H9 (cell line): Measurements from ENCODE around the gene MRTFA. TPM values are rescaled to one million over a fixed set of nuclear protein-coding genes. Genes with fewer than 3 reads are reported as not detected.

Source experiments
- DNase-seq: peaks from one replicate; pipeline ENCODE4 v3.0.0-alpha.2; 2017
- H2AFZ ChIP-seq: one replicate; pipeline ENCODE4 v1.6.1; 2013; ENCODE audit warnings: mild to moderate bottlenecking, low read length, control low read depth, moderate library complexity
- H2AK5ac ChIP-seq: 2 replicates; pipeline ENCODE4 v1.6.1; 2013; ENCODE audit warnings: low read length, control low read depth, mixed read lengths; ENCODE audit not compliant: insufficient read length
- H2BK120ac ChIP-seq: one replicate; pipeline ENCODE4 v1.6.1; 2013; ENCODE audit warnings: low read depth, mild to moderate bottlenecking, low read length, control low read depth, inconsistent platforms; ENCODE audit not compliant: poor library complexity, severe bottlenecking
- H2BK12ac ChIP-seq: 2 replicates; pipeline ENCODE4 v1.6.1; 2013; ENCODE audit warnings: low read length, control low read depth, mixed read lengths, low read depth; ENCODE audit not compliant: insufficient read length
- H2BK15ac ChIP-seq: 2 replicates; pipeline ENCODE4 v1.6.1; 2013; ENCODE audit warnings: low read depth, low read length, control low read depth
- H2BK20ac ChIP-seq: one replicate; pipeline ENCODE4 v1.6.1; 2013; ENCODE audit warnings: low read depth, mild to moderate bottlenecking, low read length, control low read depth, inconsistent platforms; ENCODE audit not compliant: poor library complexity, severe bottlenecking
- H2BK5ac ChIP-seq: 2 replicates; pipeline ENCODE4 v1.6.1; 2013; ENCODE audit warnings: low read length, control low read depth, mixed read lengths; ENCODE audit not compliant: insufficient read length
- H3K14ac ChIP-seq: 2 replicates; pipeline ENCODE4 v1.6.1; 2013; ENCODE audit warnings: low read length, control low read depth; ENCODE audit not compliant: insufficient read depth
- H3K18ac ChIP-seq: 2 replicates; pipeline ENCODE4 v1.6.1; 2013; ENCODE audit warnings: low read depth, mild to moderate bottlenecking, mixed read lengths, low read length, control low read depth; ENCODE audit not compliant: insufficient read length
- H3K23ac ChIP-seq: 2 replicates; pipeline ENCODE4 v1.6.1; 2013; ENCODE audit warnings: low read length, control low read depth, mixed read lengths, low read depth; ENCODE audit not compliant: insufficient read length
- H3K23me2 ChIP-seq: 2 replicates; pipeline ENCODE4 v1.6.1; 2013; ENCODE audit warnings: low read depth, mild to moderate bottlenecking, mixed read lengths, low read length, control low read depth; ENCODE audit not compliant: insufficient read length, poor library complexity, severe bottlenecking
- H3K27ac ChIP-seq: 2 replicates; pipeline ENCODE4 v1.5.1; 2013; ENCODE audit warnings: low read length, control low read depth, mixed read lengths, low read depth; ENCODE audit not compliant: insufficient read length
- H3K27me3 ChIP-seq: 2 replicates; pipeline ENCODE4 v1.6.1; 2013; ENCODE audit warnings: low read length, control low read depth, inconsistent platforms; ENCODE audit not compliant: insufficient read depth
- H3K4ac ChIP-seq: 2 replicates; pipeline ENCODE4 v1.6.1; 2013; ENCODE audit warnings: low read depth, mild to moderate bottlenecking, control low read depth, inconsistent platforms, low read length, moderate library complexity
- H3K4me1 ChIP-seq: 2 replicates; pipeline ENCODE4 v1.6.1; 2013; ENCODE audit warnings: low read length, control low read depth, inconsistent platforms; ENCODE audit not compliant: insufficient read depth
- H3K4me2 ChIP-seq: 2 replicates; pipeline ENCODE4 v1.6.1; 2013; ENCODE audit warnings: low read length, control low read depth, mixed read lengths; ENCODE audit not compliant: insufficient read length, insufficient read depth
- H3K56ac ChIP-seq: 2 replicates; pipeline ENCODE4 v1.6.1; 2013; ENCODE audit warnings: low read depth, mild to moderate bottlenecking, mixed read lengths, low read length, control low read depth; ENCODE audit not compliant: insufficient read length
- H3K79me1 ChIP-seq: 2 replicates; pipeline ENCODE4 v1.6.1; 2013; ENCODE audit warnings: low read depth, mild to moderate bottlenecking, moderate library complexity, low read length, control low read depth, inconsistent platforms; ENCODE audit not compliant: insufficient read depth, poor library complexity, severe bottlenecking
- H3K79me2 ChIP-seq: 2 replicates; pipeline ENCODE4 v1.6.1; 2013; ENCODE audit warnings: low read length, control low read depth, inconsistent platforms; ENCODE audit not compliant: insufficient read depth
- H3K9ac ChIP-seq: 2 replicates; pipeline ENCODE4 v1.6.1; 2013; ENCODE audit warnings: low read length, control low read depth, mixed read lengths; ENCODE audit not compliant: insufficient read length; ENCODE audit errors: extremely low read depth
- H3K9me3 ChIP-seq: one replicate; pipeline ENCODE4 v1.6.1; 2013; ENCODE audit warnings: low read depth, low read length, inconsistent platforms; ENCODE audit not compliant: control insufficient read depth
- H3T11ph ChIP-seq: one replicate; pipeline ENCODE4 v1.6.1; 2013; ENCODE audit warnings: mild to moderate bottlenecking, low read length, control low read depth, inconsistent platforms
- H4K20me1 ChIP-seq: one replicate; pipeline ENCODE4 v1.6.1; 2013; ENCODE audit not compliant: control insufficient read depth, insufficient read length, insufficient read depth
- H4K5ac ChIP-seq: 2 replicates; pipeline ENCODE4 v1.6.1; 2013; ENCODE audit warnings: low read depth, mild to moderate bottlenecking, mixed read lengths, low read length, control low read depth; ENCODE audit not compliant: insufficient read length
- H4K8ac ChIP-seq: replicated peaks from 2 replicates; pipeline ENCODE4 v1.6.1; 2013; ENCODE audit warnings: low read length, control low read depth, mixed read lengths, low read depth; ENCODE audit not compliant: insufficient read length
- H4K91ac ChIP-seq: 2 replicates; pipeline ENCODE4 v1.6.1; 2013; ENCODE audit warnings: low read depth, mild to moderate bottlenecking, moderate library complexity, mixed read lengths, low read length, control low read depth; ENCODE audit not compliant: insufficient read length
- H3K27ac Mint-ChIP-seq, 3 experiments: 2 replicates in 2 of 3; 3 replicates in 1 of 3; pipeline ENCODE4 v1.8.0; 2020 to 2021; ENCODE audit warnings: mixed read lengths in 3 of 3, mild to moderate bottlenecking in 1 of 3, moderate library complexity in 1 of 3
- H3K27me3 Mint-ChIP-seq: 2 replicates; pipeline ENCODE4 v1.8.0; 2021; ENCODE audit warnings: low read depth, mild to moderate bottlenecking, moderate library complexity, mixed read lengths
- H3K36me3 Mint-ChIP-seq, 3 experiments: 2 replicates in 2 of 3; 3 replicates in 1 of 3; pipeline ENCODE4 v1.8.0; 2020 to 2021; ENCODE audit warnings: low read depth in 3 of 3, mixed read lengths in 3 of 3; ENCODE audit not compliant: insufficient read depth in 1 of 3
- H3K4me1 Mint-ChIP-seq, 2 experiments: 2 replicates each; pipeline ENCODE4 v1.8.0; 2020; ENCODE audit warnings: mixed read lengths in 2 of 2
- H3K4me3 Mint-ChIP-seq, 2 experiments: 2 replicates in 1 of 2; 3 replicates in 1 of 2; pipeline ENCODE4 v1.8.0; 2020 to 2021; ENCODE audit warnings: mild to moderate bottlenecking in 2 of 2, mixed read lengths in 2 of 2, moderate library complexity in 1 of 2
- H3K9me3 Mint-ChIP-seq, 2 experiments: 2 replicates in 1 of 2; 3 replicates in 1 of 2; pipeline ENCODE4 v1.8.0; 2020; ENCODE audit warnings: mild to moderate bottlenecking in 2 of 2, mixed read lengths in 2 of 2, moderate library complexity in 1 of 2
- WGBS: extraction: QIAGEN DNeasy Blood & Tissue Kit; methylation state at CpG from one replicate; pipeline ENCODE4 v1.1.7; 2013; ENCODE audit warnings: missing lambda C conversion rate, low lambda C conversion rate, mixed read lengths; ENCODE audit not compliant: insufficient read length; ENCODE audit errors: extremely low coverage; 5-methylcytosine and 5-hydroxymethylcytosine counted together
- total RNA-seq: library from RNA; stranded (reverse); gene quantifications from 2 replicates; pipeline ENCODE4 v1.2.1, GENCODE V29; 2021
- TF ChIP-seq, protein P1 (sequence below): fragments of 200-600 bp; sonication (generic); conservative IDR thresholded peaks from 3 replicates; pipeline ENCODE4 v1.8.0; 2021; ENCODE audit warnings: antibody characterized with exemption, mild to moderate bottlenecking

The MRTFA gene
- total RNA-seq, 1 experiment from 2014 or later, result 38.1 TPM

- TF ChIP-seq, protein P1, sequence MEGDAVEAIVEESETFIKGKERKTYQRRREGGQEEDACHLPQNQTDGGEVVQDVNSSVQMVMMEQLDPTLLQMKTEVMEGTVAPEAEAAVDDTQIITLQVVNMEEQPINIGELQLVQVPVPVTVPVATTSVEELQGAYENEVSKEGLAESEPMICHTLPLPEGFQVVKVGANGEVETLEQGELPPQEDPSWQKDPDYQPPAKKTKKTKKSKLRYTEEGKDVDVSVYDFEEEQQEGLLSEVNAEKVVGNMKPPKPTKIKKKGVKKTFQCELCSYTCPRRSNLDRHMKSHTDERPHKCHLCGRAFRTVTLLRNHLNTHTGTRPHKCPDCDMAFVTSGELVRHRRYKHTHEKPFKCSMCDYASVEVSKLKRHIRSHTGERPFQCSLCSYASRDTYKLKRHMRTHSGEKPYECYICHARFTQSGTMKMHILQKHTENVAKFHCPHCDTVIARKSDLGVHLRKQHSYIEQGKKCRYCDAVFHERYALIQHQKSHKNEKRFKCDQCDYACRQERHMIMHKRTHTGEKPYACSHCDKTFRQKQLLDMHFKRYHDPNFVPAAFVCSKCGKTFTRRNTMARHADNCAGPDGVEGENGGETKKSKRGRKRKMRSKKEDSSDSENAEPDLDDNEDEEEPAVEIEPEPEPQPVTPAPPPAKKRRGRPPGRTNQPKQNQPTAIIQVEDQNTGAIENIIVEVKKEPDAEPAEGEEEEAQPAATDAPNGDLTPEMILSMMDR, result no peak
- Histone ChIP-seq H3K14ac (no peak overlapping the region), H3K4ac (no peak overlapping the region), H3K9me3 (no peaks in the 10 kb centered on the region), H4K20me1 (no peaks in the 10 kb centered on the region), H4K8ac (no peak overlapping the region), H2AK5ac (no peak overlapping the region), H2AFZ (no peak overlapping the region), H2BK120ac (no peak overlapping the region), H3K23ac (no peak overlapping the region), H4K5ac (no peak overlapping the region), H2BK12ac (no peak overlapping the region), H3T11ph (no peak overlapping the region), H3K79me2 (no peaks in the 10 kb centered on the region), H3K23me2 (no peaks in the 10 kb centered on the region), H3K9ac (no peak overlapping the region), H3K18ac (no peak overlapping the region), H2BK15ac (no peak overlapping the region), H4K91ac (no peak overlapping the region), H3K4me1 (no peaks in the 10 kb centered on the region), H3K56ac (no peak overlapping the region), H3K79me1 (peaks cover 7% of the 10 kb centered on the region), H3K27me3 (no peaks in the 10 kb centered on the region), H2BK20ac (no peak overlapping the region), H3K27ac (no peak overlapping the region), H2BK5ac (no peak overlapping the region), H3K4me2 (no peak overlapping the region)
- no peak overlapping the region for H3K27ac Mint-ChIP-seq
- peaks cover 3 to 7% of the 10 kb centered on the region in 2 experiments; a peak in 4 of 5 replicates for H3K9me3 Mint-ChIP-seq
- H3K4me3 Mint-ChIP-seq, result no peak overlapping the region
- peaks cover 5 to 11% (median 8%) of the 10 kb centered on the region in 3 experiments for H3K36me3 Mint-ChIP-seq
- no peak for DNase-seq
- WGBS, result no CpG with 5 or more reads among the region's 4 CpGs
- H3K4me1 Mint-ChIP-seq, result peaks cover 6 to 13% of the 10 kb centered on the region in 2 experiments; a peak in 2 of 4 replicates
- H3K27me3 Mint-ChIP-seq, result no peaks in the 10 kb centered on the region
Measured at GRCh38 chr22:40443732-40444131, 192.8 kb downstream of the MRTFA start.
